ENCODE measurements around the gene AZGP1.
A peak's percentile ranks its signal among the peaks of the same experiment; 100 is the strongest.
"Not testable (repeated sequence)": the region's sequence is repeated elsewhere in the genome, so short reads cannot be mapped to it uniquely, and the experiment has no call there.

AZGP1 gene

GRCh38 chr7:99997545-99998137 lies 21.8 kb upstream of the AZGP1 start:
- DNase-seq (ENCODE audit: low read depth in 2 of 2) = peak; percentile 46 to 56

DNA sequence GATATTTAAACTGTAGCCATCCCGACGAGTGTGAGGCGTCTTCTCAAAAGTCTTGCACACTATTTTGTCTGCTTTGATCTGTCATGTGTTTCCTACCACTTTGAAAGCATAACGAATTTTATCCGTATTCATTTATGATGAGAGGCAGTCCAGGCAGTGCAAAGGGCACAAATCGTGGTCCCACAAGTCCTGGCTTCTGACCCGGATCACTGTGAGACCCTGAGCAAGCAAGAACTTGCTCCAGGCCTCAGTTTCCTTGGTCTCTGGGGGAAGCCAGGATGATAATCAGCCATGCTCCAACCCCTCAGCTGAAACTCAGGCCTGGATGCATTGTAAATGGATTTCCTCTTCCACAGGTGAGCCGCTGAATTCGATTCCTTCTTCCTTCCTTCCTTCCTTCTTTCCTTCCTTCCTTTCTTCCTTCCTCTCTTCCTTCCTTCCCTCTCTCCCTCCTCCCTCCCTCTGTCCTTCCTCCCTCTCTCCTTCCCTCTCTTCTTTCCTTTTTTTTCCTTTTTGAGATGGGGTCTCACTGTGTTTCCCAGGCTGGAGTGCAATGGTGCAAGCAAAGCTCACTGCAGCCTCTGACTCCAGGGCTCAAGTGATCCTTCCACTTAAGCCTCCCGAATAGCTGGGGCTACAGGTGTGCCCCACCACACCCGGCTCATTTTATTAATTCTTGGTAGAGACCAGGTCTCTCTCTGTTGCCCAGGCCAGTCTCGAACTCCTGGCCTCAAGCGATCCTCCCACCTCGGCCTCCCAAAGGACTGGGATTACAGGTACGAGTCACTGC lies 21.1 kb upstream of the AZGP1 start:
- no peak for DNase-seq (ENCODE audit: low read depth in 2 of 2)

- no peak for DNase-seq (ENCODE audit: low read depth in 2 of 2)
Measured at GRCh38 chr7:99994819-99995218, 19.0 kb upstream of the AZGP1 start.

DNA sequence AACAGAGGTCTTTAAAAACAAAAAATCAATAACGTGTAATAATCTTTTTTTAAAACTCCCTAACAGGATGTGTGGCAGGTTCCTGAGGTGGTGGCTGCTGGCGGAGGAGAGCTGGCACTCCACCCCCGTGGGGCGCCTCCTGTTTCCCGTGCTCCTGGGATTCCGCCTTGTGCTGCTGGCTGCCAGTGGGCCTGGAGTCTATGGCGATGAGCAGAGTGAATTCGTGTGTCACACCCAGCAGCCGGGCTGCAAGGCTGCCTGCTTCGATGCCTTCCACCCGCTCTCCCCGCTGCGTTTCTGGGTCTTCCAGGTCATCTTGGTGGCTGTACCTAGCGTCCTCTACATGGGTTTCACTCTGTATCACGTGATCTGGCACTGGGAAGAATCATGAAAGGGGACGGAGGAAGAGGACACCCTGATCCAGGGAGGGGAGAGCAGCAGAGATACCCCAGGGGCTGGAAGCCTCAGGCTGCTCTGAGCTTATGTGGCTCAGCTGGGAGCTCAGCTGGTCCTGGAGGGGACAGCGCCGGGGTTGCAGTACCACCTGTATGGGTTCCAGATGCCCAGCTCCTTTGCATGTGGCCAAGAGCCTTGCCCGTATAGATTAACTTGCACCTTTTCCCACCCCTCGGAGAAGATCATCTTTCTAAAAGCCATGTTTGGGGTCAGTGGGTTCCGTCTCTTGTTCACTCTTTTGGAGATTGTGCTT lies 16.7 kb upstream of the AZGP1 start:
- no peak for DNase-seq (ENCODE audit: low read depth in 2 of 2)

DNA sequence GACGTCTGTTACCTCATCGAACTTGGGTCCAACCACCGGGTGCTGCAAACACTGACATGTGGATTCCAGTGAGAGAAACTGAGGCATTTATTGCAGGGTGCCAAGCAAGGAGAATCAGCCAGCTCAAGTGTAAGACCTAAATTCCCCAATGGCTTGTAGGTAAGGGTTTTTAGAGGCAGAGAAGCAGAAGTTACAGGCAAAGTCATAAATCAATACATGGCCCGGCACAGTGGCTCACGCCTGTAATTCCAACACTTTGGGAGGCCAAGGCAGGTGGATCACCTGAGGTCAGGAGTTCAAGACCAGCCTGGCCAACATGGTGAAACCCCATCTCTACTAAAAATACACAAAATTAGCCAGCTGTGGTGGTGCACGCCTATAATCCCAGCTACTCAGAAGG lies 15.7 kb upstream of the AZGP1 start:
- DNase-seq (ENCODE audit: low read depth in 2 of 2) = not testable (repeated sequence)

DNA sequence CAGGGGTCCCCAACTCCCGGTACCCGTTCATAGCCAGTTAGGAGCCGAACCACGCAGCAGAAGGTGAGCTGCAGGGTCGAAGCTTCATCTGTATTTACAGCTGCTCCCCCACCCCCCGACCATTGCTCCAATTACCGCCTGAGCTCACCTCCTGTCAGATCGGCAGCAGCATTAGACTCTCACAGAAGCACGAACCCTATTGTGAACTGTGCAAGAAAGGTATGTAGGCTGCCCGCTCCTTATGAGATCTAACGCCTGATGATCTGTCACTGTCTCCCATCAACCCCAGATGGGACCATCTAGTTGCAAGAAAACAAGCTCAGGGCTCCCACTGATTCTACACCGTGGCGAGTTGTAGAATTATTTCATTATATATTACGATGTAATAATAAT lies 14.6 kb upstream of the AZGP1 start:
- no peak for DNase-seq (ENCODE audit: low read depth in 2 of 2)

GRCh38 chr7:99987846-99988245 lies 12.0 kb upstream of the AZGP1 start:
- no peak for DNase-seq (ENCODE audit: low read depth in 2 of 2)

DNA sequence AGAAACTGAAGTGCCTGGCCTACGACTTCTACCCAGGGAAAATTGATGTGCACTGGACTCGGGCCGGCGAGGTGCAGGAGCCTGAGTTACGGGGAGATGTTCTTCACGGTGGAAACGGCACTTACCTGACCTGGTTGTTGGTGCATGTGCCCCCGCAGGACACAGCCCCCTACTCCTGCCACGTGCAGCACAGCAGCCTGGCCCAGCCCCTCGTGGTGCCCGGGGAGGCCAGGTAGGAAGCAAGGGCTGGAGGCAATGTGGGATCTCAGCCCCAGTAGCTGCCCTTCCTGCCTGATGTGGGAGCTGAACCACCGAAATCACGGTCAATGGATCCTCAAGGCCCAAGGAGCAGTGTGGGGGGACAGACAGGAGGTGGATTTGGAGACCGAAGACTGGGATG lies 11.5 kb upstream of the AZGP1 start:
- DNase-seq (ENCODE audit: low read depth in 2 of 2) = not testable (repeated sequence)

DNA sequence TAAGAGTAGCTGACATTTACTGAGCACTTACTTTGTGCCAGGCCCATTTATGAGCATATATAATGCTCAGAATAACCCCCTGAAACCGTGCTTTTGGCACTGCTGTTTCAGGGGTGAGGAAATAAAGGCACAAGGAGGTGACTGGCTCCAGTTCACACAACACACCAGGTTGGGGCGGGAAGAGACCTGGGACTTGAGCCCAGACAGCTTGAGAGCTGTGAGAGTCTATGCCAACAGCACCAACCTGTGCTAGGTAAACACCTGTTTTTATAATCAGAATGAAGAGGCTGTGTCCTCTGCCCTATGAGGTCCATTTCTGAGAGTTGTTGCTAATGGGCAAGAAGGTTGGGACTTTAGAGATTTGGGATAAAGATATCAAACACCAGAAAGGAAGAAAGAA lies 8.8 kb upstream of the AZGP1 start:
- DNase-seq (ENCODE audit: low read depth in 2 of 2) = no peak

- DNase-seq (ENCODE audit: low read depth in 2 of 2) = not testable (repeated sequence)
Measured at GRCh38 chr7:99981066-99981465, 5.2 kb upstream of the AZGP1 start.

DNA sequence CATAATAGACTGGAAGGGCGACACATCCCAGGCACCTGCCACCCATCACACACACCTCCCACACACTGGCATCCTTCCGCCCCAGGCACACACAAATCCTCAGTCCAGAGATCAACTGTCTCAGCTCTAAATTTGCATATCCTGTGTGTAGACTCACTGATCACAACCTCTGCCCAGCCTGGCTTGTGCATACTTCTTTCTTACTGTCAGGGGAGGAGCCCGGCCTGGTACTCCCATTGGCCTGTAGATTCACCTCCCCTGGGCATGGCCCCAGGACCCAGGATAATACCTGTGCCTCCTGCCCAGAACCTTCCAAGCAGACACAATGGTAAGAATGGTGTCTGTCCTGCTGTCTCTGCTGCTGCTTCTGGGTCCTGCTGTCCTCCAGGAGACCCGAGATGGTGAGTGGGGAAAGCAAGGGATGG lies 4.6 kb upstream of the AZGP1 start:
- not testable (repeated sequence) for DNase-seq (ENCODE audit: low read depth in 2 of 2)

- DNase-seq (ENCODE audit: low read depth in 2 of 2) = peak in 1 of 2 donors; percentile 21
Measured at GRCh38 chr7:99979814-99980225, 4.0 kb upstream of the AZGP1 start.

DNA sequence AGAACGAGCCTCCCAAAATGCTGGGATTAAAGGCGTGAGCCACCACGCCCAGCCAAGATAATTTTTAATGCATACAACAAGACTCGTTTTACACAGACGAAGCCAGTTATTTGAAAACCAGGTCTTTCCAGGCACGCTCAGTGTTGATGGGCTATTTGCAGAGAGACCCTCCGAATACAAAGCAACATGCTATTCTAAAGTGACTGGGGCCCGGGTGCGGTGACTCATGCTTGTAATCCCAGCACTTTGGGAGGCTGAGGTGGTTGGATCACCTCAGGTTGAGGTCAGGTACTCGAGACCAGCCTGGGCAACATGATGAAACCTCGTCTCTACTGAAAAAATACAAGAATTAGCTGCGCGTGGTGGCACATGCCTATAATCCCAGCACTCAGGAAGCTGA lies 795 bp upstream of the AZGP1 start:
- DNase-seq (ENCODE audit: low read depth in 2 of 2) = no peak

GRCh38 chr7:99974681-99975080 lies 1.1 kb downstream of the AZGP1 start:
- DNase-seq (ENCODE audit: low read depth in 2 of 2) = no peak

GRCh38 chr7:99973817-99974216 lies 2.0 kb downstream of the AZGP1 start:
- DNase-seq (ENCODE audit: low read depth in 2 of 2) = not testable (repeated sequence)

DNA sequence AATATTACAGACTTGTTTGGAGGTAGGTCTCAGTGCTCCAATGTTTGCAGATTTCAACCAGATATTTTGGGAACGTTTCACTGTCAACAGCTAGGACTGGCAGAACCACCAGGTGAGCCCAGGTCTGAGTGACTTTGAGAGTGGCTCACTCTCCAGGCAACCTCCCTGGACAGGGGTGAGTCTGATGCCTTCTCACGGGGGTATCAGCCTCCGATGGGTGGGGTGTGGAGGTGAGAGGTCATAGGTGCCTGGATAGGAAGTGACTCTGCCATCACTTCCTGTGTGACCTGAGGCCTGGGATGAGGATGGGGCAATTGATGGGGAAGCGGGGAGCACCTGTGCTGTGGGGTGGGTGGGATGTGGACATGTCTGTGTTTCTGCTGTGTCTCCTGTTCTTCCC lies 4.6 kb downstream of the AZGP1 start:
- no peak for DNase-seq (ENCODE audit: low read depth in 2 of 2)

DNA sequence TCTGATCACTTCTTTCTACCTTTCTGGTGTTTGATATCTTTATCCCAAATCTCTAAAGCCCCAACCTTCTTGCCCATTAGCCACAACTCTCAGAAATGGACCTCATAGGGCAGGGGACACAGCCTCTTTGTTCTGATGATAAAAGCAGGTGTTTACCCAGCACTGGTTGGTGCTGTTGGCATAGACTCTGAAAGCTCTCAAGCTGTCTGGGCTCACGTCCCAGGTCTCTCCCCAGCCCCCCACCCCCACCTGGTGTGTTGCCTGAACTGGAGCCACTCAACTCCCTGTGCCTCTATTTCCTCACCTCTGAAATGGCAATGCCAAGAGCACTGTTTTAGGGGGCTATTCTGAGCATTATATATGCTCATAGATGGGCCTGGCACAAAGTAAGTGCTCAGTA lies 6.0 kb downstream of the AZGP1 start:
- not testable (repeated sequence) for DNase-seq (ENCODE audit: low read depth in 2 of 2)

- DNase-seq (ENCODE audit: low read depth in 2 of 2) = no peak
Measured at GRCh38 chr7:99969298-99969697, 6.5 kb downstream of the AZGP1 start.

- DNase-seq (ENCODE audit: low read depth in 2 of 2) = no peak
Measured at GRCh38 chr7:99958564-99959227, 17.1 kb downstream of the AZGP1 start.

DNA sequence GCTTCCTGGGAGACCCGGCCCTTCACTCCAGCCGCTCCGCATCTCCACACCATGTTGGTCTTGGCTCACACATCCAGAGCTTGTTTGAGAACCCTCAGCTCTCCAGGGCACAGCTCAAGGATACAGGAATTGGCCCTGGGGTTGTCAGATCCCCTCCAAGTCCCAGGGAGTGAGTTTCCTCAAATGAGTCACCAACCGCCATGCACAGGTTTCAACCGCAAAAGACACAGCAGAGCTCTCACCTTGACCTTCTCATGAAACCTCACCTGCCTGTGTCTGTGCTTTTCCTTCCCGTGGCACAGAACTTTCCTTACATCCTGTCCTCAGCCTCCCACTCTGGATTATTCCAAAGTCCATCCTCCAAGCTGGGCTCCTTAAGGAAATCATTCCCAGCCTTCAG lies 20.6 kb downstream of the AZGP1 start:
- DNase-seq (ENCODE audit: low read depth in 2 of 2) = no peak

DNA sequence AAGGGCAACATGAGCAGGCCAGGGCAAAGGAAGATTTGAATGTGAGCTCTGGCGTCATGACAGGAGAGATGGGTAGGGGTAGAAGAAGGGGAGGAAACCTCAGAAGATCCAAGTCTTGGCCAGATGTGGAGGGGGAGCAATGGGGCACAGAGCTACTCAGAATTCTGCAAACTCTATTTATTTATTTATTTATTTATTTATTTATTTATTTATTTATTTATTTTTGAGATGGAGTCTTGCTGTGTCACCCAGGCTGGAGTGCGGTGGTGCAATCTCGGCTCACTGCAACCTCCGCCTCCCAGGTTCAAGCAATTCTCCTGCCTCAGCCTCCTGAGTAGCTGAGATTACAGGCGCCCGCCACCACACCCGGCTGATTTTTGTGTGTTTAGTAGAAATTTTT lies 21.2 kb downstream of the AZGP1 start:
- DNase-seq (ENCODE audit: low read depth in 2 of 2) = not testable (repeated sequence)

DNA sequence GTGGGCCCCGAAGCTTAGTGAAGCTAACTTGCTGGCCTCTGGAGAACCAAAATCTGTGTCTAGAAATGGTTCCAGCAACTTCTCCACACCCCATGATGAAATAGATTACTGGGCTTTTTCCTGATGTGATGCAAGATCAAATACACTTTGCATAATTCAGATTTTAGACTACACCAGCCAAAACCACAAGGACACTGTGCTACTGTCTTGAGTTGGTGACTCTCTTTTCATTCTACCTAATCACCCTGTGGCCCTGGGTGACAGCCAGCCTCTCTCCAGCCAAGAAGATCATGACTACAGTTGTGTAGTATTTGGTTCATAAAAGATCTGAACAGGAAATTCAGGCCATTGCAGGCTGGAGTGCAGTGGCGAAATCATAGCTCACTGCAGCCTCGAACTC lies 22.2 kb downstream of the AZGP1 start:
- peak in 1 of 2 donors; percentile 2 for DNase-seq (ENCODE audit: low read depth in 2 of 2)
